GM19023 (cell line): Measurements from ENCODE around the gene ARHGAP15.

Experiments used
- ATAC-seq: cut with Tn5 transposase; IDR thresholded peaks from one replicate; pipeline ENCODE4 v1.9.1; 2021; ENCODE audit warnings: mild to moderate bottlenecking, moderate library complexity; ENCODE audit not compliant: unreplicated experiment

The ARHGAP15 gene

GRCh38 chr2:143333168-143333791 is 204.1 kb downstream of the ARHGAP15 start:
- no peak for ATAC-seq

- no peak for ATAC-seq
Observed at GRCh38 chr2:143333847-143334246, 204.6 kb downstream of the ARHGAP15 start.

GRCh38 chr2:143334837-143335236 is 205.6 kb downstream of the ARHGAP15 start:
- no peak for ATAC-seq

DNA sequence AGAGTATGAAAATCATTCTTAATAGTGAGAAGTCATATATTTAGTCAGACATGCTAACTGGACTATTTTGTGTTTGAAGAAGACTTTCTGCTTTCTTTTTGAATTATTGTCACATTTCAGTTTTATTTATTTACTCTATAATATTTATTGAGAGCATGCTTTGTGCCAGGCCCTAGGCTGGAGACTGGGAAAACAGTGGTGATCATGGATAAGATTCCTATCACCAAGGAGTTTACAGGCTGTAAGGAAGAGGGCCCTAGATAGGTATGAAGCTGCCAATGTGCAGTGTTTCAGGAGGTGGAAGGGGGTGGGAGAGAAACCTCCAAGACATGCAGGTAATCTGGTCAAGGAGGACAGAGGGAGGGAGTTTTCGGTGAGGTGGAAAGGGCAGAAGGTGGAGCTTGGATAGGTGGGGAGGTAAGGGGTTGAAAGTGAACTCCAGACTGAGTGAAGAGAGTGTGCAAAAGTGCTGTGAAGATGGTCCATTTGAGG is 207.5 kb downstream of the ARHGAP15 start:
- no peak for ATAC-seq

DNA sequence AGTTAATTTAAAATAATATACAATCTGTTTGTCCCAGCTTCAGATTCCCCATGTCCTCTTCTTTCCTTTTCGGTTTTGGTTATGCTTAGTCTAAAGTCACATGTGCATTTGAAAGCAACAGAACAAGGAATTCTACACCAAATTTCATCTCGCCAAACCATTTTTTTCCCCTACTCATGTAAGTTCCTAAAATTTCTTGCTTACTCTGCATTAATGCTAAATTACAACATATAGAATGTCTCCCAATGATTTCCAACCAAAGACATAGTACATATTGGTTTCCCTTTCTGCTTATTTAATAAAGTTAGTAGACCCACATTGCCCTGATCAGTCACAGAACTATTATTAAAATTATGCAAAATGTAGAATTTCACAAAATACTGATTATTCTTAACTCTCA is 212.3 kb downstream of the ARHGAP15 start:
- no peak for ATAC-seq

- ATAC-seq, result no peak
Observed at GRCh38 chr2:143344780-143345179, 215.6 kb downstream of the ARHGAP15 start.

DNA sequence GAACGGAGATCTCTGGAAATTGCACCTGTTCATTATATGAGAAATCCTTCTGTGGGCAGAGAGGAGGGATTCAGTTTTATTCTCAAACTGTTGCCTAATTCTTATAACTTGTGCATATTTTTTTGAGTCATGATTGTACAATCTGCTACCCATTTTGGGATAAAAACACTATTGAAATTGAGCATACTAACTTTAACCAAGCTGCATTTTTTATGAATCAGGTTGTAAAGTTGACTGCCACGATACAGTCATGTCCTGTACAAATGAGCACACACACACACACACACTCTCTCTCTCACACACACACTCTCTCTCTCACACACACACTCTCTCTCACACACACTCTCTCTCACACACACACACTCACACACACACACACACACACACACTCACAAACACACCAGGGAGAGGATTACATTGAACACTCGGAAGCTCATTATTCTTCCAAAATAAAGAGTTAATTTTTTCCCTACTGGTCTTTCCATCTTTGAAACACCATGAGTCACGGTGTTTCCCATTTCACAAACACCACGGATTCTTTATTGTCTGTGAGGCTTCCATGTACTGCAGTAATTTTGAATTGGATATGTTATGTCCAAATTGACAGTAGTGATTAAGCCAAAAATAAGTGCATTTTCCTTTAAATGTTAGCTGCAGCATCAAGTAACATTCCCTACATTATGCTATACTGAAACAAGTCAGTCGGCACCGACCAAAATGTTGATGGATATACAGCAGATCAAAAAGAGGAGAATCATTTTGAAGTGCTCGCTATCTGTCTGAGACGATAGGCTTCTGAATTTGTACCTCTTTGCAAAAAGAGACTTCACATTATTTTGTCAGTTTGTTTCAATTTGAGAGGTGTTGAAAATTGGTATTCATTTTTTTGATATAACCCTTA is 216.9 kb downstream of the ARHGAP15 start:
- ATAC-seq, result no peak

- no peak for ATAC-seq
Observed at GRCh38 chr2:143347271-143347695, 218.1 kb downstream of the ARHGAP15 start.

- no peak for ATAC-seq
Observed at GRCh38 chr2:143347901-143348414, 218.7 kb downstream of the ARHGAP15 start.

GRCh38 chr2:143354050-143354750 is 225.0 kb downstream of the ARHGAP15 start:
- ATAC-seq, result no peak

- ATAC-seq, result no peak
Observed at GRCh38 chr2:143355870-143356269, 226.7 kb downstream of the ARHGAP15 start.

DNA sequence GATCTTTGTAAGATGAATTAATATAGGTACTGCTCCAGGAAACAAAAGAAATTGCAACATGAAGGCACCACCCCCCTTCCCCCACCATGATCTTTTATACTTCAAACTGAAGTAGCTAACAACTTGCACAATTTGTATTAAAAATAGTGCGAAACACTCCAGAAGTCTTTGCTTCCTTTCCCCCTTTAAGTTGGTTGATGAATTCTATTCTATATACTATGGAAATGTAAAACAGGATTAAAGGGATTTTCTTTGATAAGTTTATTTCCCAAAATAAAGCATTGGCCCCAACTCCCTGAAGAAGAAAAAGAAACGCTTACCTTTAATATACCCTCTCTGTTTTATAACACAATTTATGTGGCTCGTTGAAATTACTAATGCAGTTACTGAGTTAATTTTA is 227.1 kb downstream of the ARHGAP15 start:
- ATAC-seq, result no peak

DNA sequence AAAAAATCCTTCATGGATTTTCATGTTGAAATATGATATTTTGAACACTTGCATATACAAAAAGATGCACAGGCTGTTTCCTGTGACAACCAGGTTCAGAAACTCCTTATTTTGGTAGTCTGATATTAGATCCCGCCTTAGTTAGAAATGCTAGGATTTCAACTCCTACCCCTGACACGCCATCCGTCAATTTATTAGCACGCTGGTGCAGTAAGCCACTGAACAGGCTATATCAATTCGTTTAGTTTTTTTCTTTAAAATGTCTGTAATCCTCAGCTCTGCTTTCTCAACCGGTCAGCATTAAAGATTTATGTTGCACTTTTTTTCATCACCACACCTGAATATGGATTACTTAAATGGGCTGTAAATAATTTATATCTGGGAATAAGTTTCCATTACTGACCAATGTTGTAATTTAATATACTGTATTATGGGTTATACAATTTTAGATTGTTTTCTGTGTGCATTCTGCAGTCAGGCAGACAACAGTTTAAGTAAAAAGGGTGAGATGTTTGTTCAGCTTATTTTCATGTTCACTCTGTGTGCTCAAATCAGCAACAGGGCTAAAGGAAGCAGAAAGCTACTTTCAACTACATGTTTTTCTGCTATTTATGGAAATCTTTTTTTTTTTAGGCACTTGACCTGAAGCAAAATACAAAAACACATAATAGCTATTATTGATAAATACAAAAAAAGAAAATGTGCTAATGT is 227.7 kb downstream of the ARHGAP15 start:
- no peak for ATAC-seq

DNA sequence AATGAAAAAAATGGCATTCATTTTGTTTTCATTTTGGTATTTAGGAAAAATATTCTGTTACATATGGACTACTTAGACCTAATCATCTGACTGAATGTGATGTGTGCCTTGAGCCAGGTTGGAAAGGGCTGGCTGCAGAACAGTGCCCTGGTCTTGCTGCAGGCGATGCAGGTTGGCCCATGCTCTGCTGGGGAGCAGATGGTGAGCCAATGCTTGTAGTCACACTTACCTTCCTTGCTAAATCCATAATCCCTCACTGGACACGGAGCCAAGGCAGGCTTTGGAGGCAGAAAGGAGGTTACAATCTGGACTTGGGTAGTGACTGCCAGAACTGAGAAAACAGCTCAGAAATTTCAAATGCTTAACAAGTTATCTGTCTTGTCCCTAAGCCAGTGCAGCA is 228.7 kb downstream of the ARHGAP15 start:
- ATAC-seq, result no peak

GRCh38 chr2:143361346-143361745 is 232.1 kb downstream of the ARHGAP15 start:
- no peak for ATAC-seq

- no peak for ATAC-seq
Observed at GRCh38 chr2:143371616-143372015, 242.4 kb downstream of the ARHGAP15 start.

GRCh38 chr2:143375384-143375880 is 246.2 kb downstream of the ARHGAP15 start:
- no peak for ATAC-seq

DNA sequence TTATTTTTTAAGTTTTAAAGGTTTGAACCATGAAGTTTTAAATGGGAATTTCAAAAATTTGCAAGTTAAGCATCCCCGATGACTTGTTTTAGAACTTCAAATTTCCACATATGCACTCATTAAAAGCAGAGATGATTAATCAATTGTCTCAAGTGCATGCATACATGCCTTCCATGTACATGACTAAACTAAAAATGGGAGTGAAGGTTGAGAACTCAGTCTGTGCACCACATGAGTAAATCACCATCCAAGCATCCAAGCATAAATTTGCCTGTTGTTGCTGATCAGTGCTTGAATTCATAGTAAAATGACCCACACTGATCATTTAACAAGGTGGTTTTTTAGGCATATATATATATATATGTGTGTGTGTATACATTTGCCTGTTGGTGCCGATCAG is 249.8 kb downstream of the ARHGAP15 start:
- no peak for ATAC-seq

DNA sequence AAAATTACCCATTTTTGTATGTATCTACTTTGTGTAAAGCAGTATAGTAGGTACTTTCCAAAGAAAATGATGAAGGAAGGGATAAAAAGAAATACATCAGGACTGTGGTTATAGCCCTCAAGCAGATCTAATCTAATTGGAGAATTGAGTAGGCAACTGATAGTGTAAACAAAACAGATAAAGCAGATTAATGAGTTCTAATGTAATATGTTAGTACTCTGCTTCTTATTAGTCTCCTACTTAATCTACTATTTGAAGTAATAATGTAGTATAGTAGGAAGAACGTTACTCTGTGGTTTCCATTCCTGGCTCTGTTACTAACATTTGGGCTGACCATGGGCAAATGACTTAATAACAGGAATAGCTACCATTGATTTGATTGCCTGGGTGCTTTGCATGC is 250.7 kb downstream of the ARHGAP15 start:
- ATAC-seq, result no peak

- ATAC-seq, result no peak
Observed at GRCh38 chr2:143382573-143382972, 253.4 kb downstream of the ARHGAP15 start.
